Chondrocyte (in vitro differentiated cells): ENCODE results near the gene USP47. TPM values are rescaled to one million over a fixed set of nuclear protein-coding genes. Genes with fewer than 3 reads are reported as not detected.

Experiments
- DNase-seq: peaks from one replicate; pipeline ENCODE4 v3.0.0; 2021; ENCODE audit warnings: mixed read lengths, low spot score
- H3K27ac Mint-ChIP-seq: one replicate; pipeline ENCODE4 v1.8.0; 2021; ENCODE audit warnings: mild to moderate bottlenecking, moderate library complexity, mixed read lengths; ENCODE audit not compliant: unreplicated experiment
- H3K27me3 Mint-ChIP-seq: 2 replicates; pipeline ENCODE4 v1.8.0; 2021; ENCODE audit warnings: low read depth, mixed read lengths
- H3K36me3 Mint-ChIP-seq: 2 replicates; pipeline ENCODE4 v1.8.0; 2021; ENCODE audit warnings: low read depth, mixed read lengths
- H3K4me1 Mint-ChIP-seq: 2 replicates; pipeline ENCODE4 v1.8.0; 2021; ENCODE audit warnings: low read depth, mild to moderate bottlenecking, mixed read lengths
- H3K4me3 Mint-ChIP-seq: one replicate; pipeline ENCODE4 v1.8.0; 2021; ENCODE audit warnings: mild to moderate bottlenecking, moderate library complexity, mixed read lengths; ENCODE audit not compliant: unreplicated experiment
- H3K9me3 Mint-ChIP-seq: 2 replicates; pipeline ENCODE4 v1.8.0; 2021; ENCODE audit warnings: low read depth, mixed read lengths
- total RNA-seq: library from RNA; stranded (reverse); gene quantifications from 3 replicates; pipeline ENCODE4 v1.2.1, GENCODE V29; 2021
- TF ChIP-seq, protein P1 (sequence below): fragments of 200-600 bp; sonication (generic); IDR thresholded peaks from 2 replicates; pipeline ENCODE4 v1.5.0; 2021; ENCODE audit warnings: antibody characterized with exemption, mild to moderate bottlenecking, moderate library complexity

The USP47 gene
- total RNA-seq, 1 donor from 2014 or later = 44.4 TPM

DNA sequence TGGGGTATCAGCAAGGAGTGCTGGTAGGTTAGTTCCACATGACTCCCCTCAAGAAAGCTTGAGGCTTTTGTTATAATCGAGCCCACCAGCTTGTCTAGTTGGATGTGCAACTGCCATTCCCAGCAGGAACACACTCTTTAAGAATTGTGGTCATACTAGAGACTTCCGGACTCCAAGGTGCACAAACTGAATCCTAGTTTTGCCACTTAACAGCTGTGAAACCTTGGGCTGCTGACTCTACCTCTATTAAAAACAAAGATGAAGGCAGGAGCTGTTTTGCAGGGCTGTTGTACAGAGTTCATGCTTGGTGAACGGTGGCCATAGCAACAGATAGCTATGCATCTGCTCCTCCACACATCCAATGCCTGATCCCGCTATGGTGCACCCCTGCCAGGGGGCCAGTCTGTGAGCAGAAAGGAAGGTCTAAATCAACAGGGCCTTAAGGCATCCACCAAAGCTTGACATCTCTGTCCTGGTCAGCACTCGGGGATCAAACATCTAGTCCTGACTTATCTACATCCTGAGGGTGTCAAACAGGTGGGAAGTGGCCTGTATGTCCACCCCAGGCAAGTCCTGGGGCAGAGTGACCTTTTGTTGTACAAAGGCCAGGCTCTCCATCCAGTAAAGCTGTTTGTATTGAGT is 130.3 kb downstream of the USP47 start:
- TF ChIP-seq, protein P1, sequence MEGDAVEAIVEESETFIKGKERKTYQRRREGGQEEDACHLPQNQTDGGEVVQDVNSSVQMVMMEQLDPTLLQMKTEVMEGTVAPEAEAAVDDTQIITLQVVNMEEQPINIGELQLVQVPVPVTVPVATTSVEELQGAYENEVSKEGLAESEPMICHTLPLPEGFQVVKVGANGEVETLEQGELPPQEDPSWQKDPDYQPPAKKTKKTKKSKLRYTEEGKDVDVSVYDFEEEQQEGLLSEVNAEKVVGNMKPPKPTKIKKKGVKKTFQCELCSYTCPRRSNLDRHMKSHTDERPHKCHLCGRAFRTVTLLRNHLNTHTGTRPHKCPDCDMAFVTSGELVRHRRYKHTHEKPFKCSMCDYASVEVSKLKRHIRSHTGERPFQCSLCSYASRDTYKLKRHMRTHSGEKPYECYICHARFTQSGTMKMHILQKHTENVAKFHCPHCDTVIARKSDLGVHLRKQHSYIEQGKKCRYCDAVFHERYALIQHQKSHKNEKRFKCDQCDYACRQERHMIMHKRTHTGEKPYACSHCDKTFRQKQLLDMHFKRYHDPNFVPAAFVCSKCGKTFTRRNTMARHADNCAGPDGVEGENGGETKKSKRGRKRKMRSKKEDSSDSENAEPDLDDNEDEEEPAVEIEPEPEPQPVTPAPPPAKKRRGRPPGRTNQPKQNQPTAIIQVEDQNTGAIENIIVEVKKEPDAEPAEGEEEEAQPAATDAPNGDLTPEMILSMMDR = no peak
- Mint-ChIP-seq H3K36me3 (peaks cover 9% of the 10 kb centered on the region), H3K4me1 (peaks cover 67% of the 10 kb centered on the region), H3K4me3 (no peak overlapping the region), H3K27ac (peak overlapping the region; percentile 20), H3K9me3 (no peaks in the 10 kb centered on the region), H3K27me3 (no peaks in the 10 kb centered on the region)
- DNase-seq = no peak

DNA sequence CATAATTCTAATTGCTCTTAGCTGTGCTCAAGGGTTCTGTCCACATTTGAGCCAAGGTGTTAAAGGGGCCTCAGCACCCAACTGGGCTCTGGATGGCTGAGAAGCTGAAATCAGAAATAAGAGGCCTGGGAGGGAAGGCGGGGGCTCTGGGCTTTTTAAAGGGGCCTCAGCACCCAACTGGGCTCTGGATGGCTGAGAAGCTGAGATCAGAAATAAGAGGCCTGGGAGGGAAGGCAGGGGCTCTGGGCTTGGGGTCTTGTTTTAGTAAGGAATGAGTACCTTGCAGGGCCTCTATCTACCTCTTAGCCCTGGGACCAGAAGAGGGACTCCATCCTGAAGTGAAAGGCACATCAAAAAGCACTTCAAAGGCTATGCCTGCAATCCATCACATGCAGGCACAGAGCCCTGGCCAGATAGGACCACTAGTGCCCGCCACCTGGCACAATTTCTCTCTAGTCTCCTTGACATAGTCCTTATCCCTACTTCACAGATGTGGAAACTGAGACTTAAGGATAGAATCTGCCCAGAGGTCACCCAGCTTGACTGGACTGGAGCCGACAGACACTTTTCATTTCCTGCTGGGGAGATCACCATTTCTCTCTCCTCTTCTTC is 131.1 kb downstream of the USP47 start:
- H3K9me3 Mint-ChIP-seq = no peaks in the 10 kb centered on the region
- H3K4me3 Mint-ChIP-seq = no peak overlapping the region
- DNase-seq = no peak
- peaks cover 75% of the 10 kb centered on the region for H3K4me1 Mint-ChIP-seq
- no peaks in the 10 kb centered on the region for H3K27me3 Mint-ChIP-seq
- H3K36me3 Mint-ChIP-seq = peaks cover 3% of the 10 kb centered on the region
- TF ChIP-seq, protein P1 = no peak
- peak overlapping the region; percentile 90 for H3K27ac Mint-ChIP-seq

DNA sequence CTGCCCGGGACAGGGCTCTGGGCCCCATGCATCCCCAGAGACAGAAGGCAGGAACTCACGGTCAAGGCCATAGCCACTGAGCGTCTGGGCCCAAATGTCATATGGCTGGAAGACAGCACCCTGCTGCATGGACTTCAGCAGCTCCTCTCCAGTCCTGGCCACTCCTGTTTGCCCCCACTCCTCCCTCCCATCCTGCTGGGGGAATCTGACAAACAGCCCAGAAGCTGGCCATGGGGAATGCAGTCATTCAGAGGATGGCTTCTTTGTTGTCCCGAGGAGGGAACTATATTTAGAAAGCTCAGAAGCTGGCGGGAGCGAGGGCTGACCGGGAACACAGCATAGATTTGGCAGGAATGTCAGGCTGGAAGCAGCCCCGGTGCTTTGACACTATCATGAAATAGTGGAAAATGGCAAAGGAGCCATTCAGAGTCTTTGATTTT is 131.6 kb downstream of the USP47 start:
- no peaks in the 10 kb centered on the region for H3K27me3 Mint-ChIP-seq
- H3K4me3 Mint-ChIP-seq = peak overlapping the region; percentile 38
- H3K36me3 Mint-ChIP-seq = peaks cover 3% of the 10 kb centered on the region
- peak overlapping the region; percentile 90 for H3K27ac Mint-ChIP-seq
- H3K4me1 Mint-ChIP-seq = peaks cover 80% of the 10 kb centered on the region
- TF ChIP-seq, protein P1 = no peak
- DNase-seq = no peak
- H3K9me3 Mint-ChIP-seq = no peaks in the 10 kb centered on the region

DNA sequence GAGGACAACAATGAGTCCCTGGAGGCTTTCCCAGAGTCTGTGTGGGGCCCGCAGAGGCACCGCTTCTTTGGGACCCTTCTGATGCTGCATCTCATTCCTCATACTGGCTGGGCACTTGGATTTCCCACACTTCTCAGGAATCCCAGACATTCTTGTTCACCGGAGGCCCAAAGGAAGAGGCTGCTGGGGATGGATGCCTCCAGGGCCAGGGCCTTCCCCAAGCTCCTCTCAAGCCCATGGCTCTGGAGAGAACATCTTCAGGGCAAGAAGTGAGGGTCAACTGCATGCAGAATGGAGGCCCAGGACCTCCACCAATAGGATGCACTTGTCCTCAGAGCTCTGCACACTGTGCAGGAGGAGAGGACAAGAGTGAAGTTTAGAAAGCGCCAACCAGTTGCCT is 132.1 kb downstream of the USP47 start:
- no peaks in the 10 kb centered on the region for H3K9me3 Mint-ChIP-seq
- TF ChIP-seq, protein P1 = no peak
- DNase-seq = no peak
- peak overlapping the region; percentile 38 for H3K4me3 Mint-ChIP-seq
- H3K4me1 Mint-ChIP-seq = peaks cover 81% of the 10 kb centered on the region
- H3K27ac Mint-ChIP-seq = peak overlapping the region; percentile 90
- no peaks in the 10 kb centered on the region for H3K27me3 Mint-ChIP-seq
- H3K36me3 Mint-ChIP-seq = peaks cover 4% of the 10 kb centered on the region

DNA sequence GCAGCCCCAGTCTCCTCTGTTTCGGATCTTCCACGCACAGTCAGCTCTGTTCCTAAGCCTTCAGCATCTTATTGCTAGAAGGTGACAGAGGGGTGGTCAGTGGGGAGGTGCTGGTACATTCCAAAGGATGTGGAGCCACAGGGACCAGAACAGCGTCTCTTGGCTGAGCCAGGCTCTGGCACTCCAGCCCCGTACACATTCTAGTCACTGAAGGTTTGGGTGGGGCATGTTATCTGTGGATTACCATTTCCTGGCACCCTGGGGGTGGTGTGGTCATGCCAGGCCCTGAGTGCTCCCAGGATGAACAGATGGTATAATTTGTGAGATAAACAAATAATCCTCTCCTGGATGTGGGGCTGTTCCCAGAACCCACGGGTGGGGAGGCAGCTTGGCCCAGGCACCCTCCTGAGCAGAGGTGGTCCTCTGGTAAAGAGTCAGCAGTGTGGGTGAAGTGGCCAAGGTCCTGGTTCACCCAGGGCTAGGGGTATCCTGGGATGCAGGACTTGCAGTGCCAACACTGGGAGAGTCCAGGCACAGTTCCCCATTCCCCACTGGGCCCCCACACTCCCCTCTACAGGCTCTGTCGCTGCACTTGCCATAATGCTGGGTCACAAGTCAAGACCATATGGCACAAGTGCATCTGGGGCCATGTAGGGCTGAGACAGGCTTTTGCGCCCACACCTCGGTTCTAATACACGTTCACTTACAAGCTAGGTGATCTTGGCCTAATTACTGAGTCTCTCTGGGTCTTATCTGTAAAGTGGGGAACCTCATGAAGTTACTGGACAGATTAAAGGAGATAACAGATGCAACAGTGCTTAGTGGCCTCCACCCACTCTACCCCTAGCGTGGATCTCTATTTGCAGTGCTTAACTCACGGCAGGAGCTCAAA is 133.7 kb downstream of the USP47 start:
- no peak for DNase-seq
- Mint-ChIP-seq H3K27ac (peak overlapping the region; percentile 98), H3K9me3 (no peaks in the 10 kb centered on the region), H3K36me3 (peaks cover 4% of the 10 kb centered on the region), H3K27me3 (no peaks in the 10 kb centered on the region), H3K4me3 (no peak overlapping the region), H3K4me1 (peaks cover 92% of the 10 kb centered on the region)
- TF ChIP-seq, protein P1 = no peak
